ENCODE data around the gene KIF5C. TPM values are rescaled to one million over a fixed set of nuclear protein-coding genes. Genes with fewer than 3 reads are reported as not detected.
A peak's percentile ranks its signal among the peaks of the same experiment; 100 is the strongest.

KIF5C gene
- polyA plus RNA-seq, 1 donor (not counting 4 experiments of a cell fraction or from before 2014, with no cell fraction given), result 0.03 TPM

GRCh38 chr2:149050188-149050587, 175.2 kb downstream of the KIF5C start:
- DNase-seq (ENCODE audit: low read depth, low spot score), result no peak
- Histone ChIP-seq H3K4me2 (ENCODE audit: control insufficient read depth, extremely low read depth, insufficient read depth, low read depth, low read length) (no peak overlapping the region), H3K4me3 (ENCODE audit: control insufficient read depth in 2 of 3, extremely low read depth in 1 of 3, insufficient read depth in 2 of 3, low read depth in 1 of 3, low read length in 3 of 3) (no peak overlapping the region), H3K36me3 (ENCODE audit: control insufficient read depth in 2 of 2, extremely low read depth in 1 of 2, insufficient read depth in 2 of 2, low read length in 2 of 2) (no peaks in the 10 kb centered on the region), H3K4me1 (ENCODE audit: control insufficient read depth, extremely low read depth, insufficient read depth, low read length) (peaks cover 20% of the 10 kb centered on the region), H2AFZ (ENCODE audit: control insufficient read depth, low read length) (no peak overlapping the region), H3K9me1 (ENCODE audit: control insufficient read depth, extremely low read depth, insufficient read depth, low read length) (no peaks in the 10 kb centered on the region), H3K79me2 (ENCODE audit: control insufficient read depth, insufficient read depth, low read length) (no peaks in the 10 kb centered on the region), H4K20me1 (ENCODE audit: control insufficient read depth, extremely low read depth, insufficient read depth, low read length) (no peaks in the 10 kb centered on the region), H3K9me3 (ENCODE audit: control insufficient read depth, low read depth, low read length) (no peaks in the 10 kb centered on the region), H3K27me3 (ENCODE audit: control insufficient read depth, extremely low read depth, insufficient read depth, low read length) (no peaks in the 10 kb centered on the region), H3K9ac (ENCODE audit: control insufficient read depth, extremely low read depth, insufficient read depth, low read length) (no peak overlapping the region), H3K27ac (ENCODE audit: control insufficient read depth, insufficient read depth, low read length) (peak overlapping the region; percentile 77)
- dilution Hi-C loops (cut with MboI; ENCODE audit: extremely low pct_ligation_motif_present, low sequenced_read_pairs), result no loop called here
- FAIRE-seq, result peak; percentile 58
- TF ChIP-seq EZH2 (IDR thresholded peaks at IDR 0.05; ENCODE audit: low read length), result no peak
- TF ChIP-seq CTCF (optimal IDR thresholded peaks at IDR 0.05 in 1 of 3, IDR thresholded peaks at IDR 0.05 in 1 of 3, conservative IDR thresholded peaks at IDR 0.05 in 1 of 3; ENCODE audit: extremely low read depth in 1 of 3, insufficient read depth in 2 of 3, low read length in 3 of 3), result no peak

GRCh38 chr2:149055751-149056150, 180.7 kb downstream of the KIF5C start:
- peak; percentile 63 for FAIRE-seq
- no peaks in the 10 kb centered on the region for H3K79me2 ChIP-seq (ENCODE audit: control insufficient read depth, insufficient read depth, low read length)
- TF ChIP-seq CTCF (optimal IDR thresholded peaks at IDR 0.05 in 1 of 3, IDR thresholded peaks at IDR 0.05 in 1 of 3, conservative IDR thresholded peaks at IDR 0.05 in 1 of 3; ENCODE audit: extremely low read depth in 1 of 3, insufficient read depth in 2 of 3, low read length in 3 of 3) (no peak), EZH2 (IDR thresholded peaks at IDR 0.05; ENCODE audit: low read length) (no peak)

More at GRCh38 chr2:149055751-149056150, 180.7 kb downstream of the KIF5C start:
- Histone ChIP-seq H3K9me1 (ENCODE audit: control insufficient read depth, extremely low read depth, insufficient read depth, low read length) (no peaks in the 10 kb centered on the region), H3K4me3 (ENCODE audit: control insufficient read depth in 2 of 3, extremely low read depth in 1 of 3, insufficient read depth in 2 of 3, low read depth in 1 of 3, low read length in 3 of 3) (no peak overlapping the region), H4K20me1 (ENCODE audit: control insufficient read depth, extremely low read depth, insufficient read depth, low read length) (no peaks in the 10 kb centered on the region), H3K9me3 (ENCODE audit: control insufficient read depth, low read depth, low read length) (no peaks in the 10 kb centered on the region), H3K27ac (ENCODE audit: control insufficient read depth, insufficient read depth, low read length) (no peak overlapping the region), H3K9ac (ENCODE audit: control insufficient read depth, extremely low read depth, insufficient read depth, low read length) (no peak overlapping the region), H3K4me2 (ENCODE audit: control insufficient read depth, extremely low read depth, insufficient read depth, low read depth, low read length) (peak overlapping the region; percentile 19), H3K27me3 (ENCODE audit: control insufficient read depth, extremely low read depth, insufficient read depth, low read length) (no peaks in the 10 kb centered on the region), H3K4me1 (ENCODE audit: control insufficient read depth, extremely low read depth, insufficient read depth, low read length) (peaks cover 28% of the 10 kb centered on the region), H2AFZ (ENCODE audit: control insufficient read depth, low read length) (no peak overlapping the region), H3K36me3 (ENCODE audit: control insufficient read depth in 2 of 2, extremely low read depth in 1 of 2, insufficient read depth in 2 of 2, low read length in 2 of 2) (no peaks in the 10 kb centered on the region)
- no peak for DNase-seq (ENCODE audit: low read depth, low spot score)
- dilution Hi-C loops (cut with MboI; ENCODE audit: extremely low pct_ligation_motif_present, low sequenced_read_pairs), result no loop called here
